ENCODE results near the gene OXCT1.
A peak's percentile ranks its signal among the peaks of the same experiment; 100 is the strongest.

Gene OXCT1

GRCh38 chr5:41870627-41871048 lies 413 bp upstream of the OXCT1 start (continued):
- 0 out of 2 replicates have a peak, but pooled peaks have one; percentile 14 for TF ChIP-seq ZXDB (tag by site-specific recombination; IDR thresholded peaks at IDR 0.05)
- no peak for TF ChIP-seq ZNF391 (tag by site-specific recombination; IDR thresholded peaks at IDR 0.05; ENCODE audit: borderline replicate concordance, low read depth)
- TF ChIP-seq ZNF488 (tag by site-specific recombination; IDR thresholded peaks at IDR 0.05) = no peak
- TF ChIP-seq ZNF670 (tag by site-specific recombination; IDR thresholded peaks at IDR 0.05; ENCODE audit: low read depth) = no peak
- no peak for TF ChIP-seq ZNF623 (tag by site-specific recombination; IDR thresholded peaks at IDR 0.05)
- no peak for TF ChIP-seq ZNF302 (tag by site-specific recombination; IDR thresholded peaks at IDR 0.05; ENCODE audit: low read depth)
- TF ChIP-seq CTCF (tag by site-specific recombination; IDR thresholded peaks at IDR 0.05) = peak; percentile 75
- no peak for TF ChIP-seq HIC1 (tag by site-specific recombination; IDR thresholded peaks at IDR 0.05)
- no peak for TF ChIP-seq ZNF354C (tag by site-specific recombination; IDR thresholded peaks at IDR 0.05; ENCODE audit: borderline replicate concordance, low read depth)
- no peak for TF ChIP-seq ZNF140 (tag by site-specific recombination; IDR thresholded peaks at IDR 0.05)
- peak; percentile 44; the same call in 1 of the 2 replicates for TF ChIP-seq MZF1 (tag by site-specific recombination; IDR thresholded peaks at IDR 0.05; ENCODE audit: borderline replicate concordance)
- peak; percentile 79 for TF ChIP-seq ZNF341 (tag by site-specific recombination; IDR thresholded peaks at IDR 0.05; ENCODE audit: low read depth)
- no peak for TF ChIP-seq ZNF274 (IDR thresholded peaks at IDR 0.05; ENCODE audit: low read length)
- TF ChIP-seq ZNF274 (tag by site-specific recombination; IDR thresholded peaks at IDR 0.05; ENCODE audit: borderline replicate concordance) = no peak
- no peak for TF ChIP-seq ZBTB6 (tag by site-specific recombination; IDR thresholded peaks at IDR 0.05)
- TF ChIP-seq ZNF704 (tag by site-specific recombination; IDR thresholded peaks at IDR 0.05) = no peak
- TF ChIP-seq ZSCAN16 (tag by site-specific recombination; IDR thresholded peaks at IDR 0.05) = no peak
- TF ChIP-seq BCL11A (tag by site-specific recombination; IDR thresholded peaks at IDR 0.05; ENCODE audit: low read depth) = no peak
- no peak for TF ChIP-seq ZNF112 (tag by site-specific recombination; IDR thresholded peaks at IDR 0.05)
- TF ChIP-seq PRDM10 (tag by site-specific recombination; IDR thresholded peaks at IDR 0.05) = peak; percentile 88
- peak; percentile 37; the same call in 1 of the 2 replicates for TF ChIP-seq SCRT1 (tag by site-specific recombination; IDR thresholded peaks at IDR 0.05; ENCODE audit: borderline replicate concordance)
- 0 out of 2 replicates have a peak, but pooled peaks have one; percentile 29 for TF ChIP-seq GLIS1 (tag by site-specific recombination; IDR thresholded peaks at IDR 0.05)
- TF ChIP-seq ZBTB8A (tag by site-specific recombination; IDR thresholded peaks at IDR 0.05) = peak; percentile 95
- TF ChIP-seq ZNF530 (tag by site-specific recombination; IDR thresholded peaks at IDR 0.05; ENCODE audit: low read depth) = no peak
- TF ChIP-seq ZNF2 (tag by site-specific recombination; IDR thresholded peaks at IDR 0.05) = peak; percentile 80; the same call in 1 of the 2 replicates
- no peak for TF ChIP-seq ZNF76 (tag by site-specific recombination; IDR thresholded peaks at IDR 0.05; ENCODE audit: borderline replicate concordance, low read depth)
- no peak for TF ChIP-seq WT1 (tag by site-specific recombination; IDR thresholded peaks at IDR 0.05)
- TF ChIP-seq SCRT2 (tag by site-specific recombination; IDR thresholded peaks at IDR 0.05) = peak; percentile 97

Measured in HEK293 (cell line).